Measurements from ENCODE around the gene GPR146. TPM values are rescaled to one million over a fixed set of nuclear protein-coding genes. Genes with fewer than 3 reads are reported as not detected.

GPR146 gene
- total and polyA plus RNA-seq, 10 donors, result 3.9 to 19.2 (median 10.1) TPM

- peak overlapping the region in 3 of 8 donors; percentile 28 to 61 (median 57) for H3K27ac ChIP-seq
- no peak for DNase-seq
- no peak overlapping the region for H3K4me3 ChIP-seq
- H3K36me3 ChIP-seq, result peaks cover 0 to 31% (median 8%) of the 10 kb centered on the region in 6 donors
- H3K9me3 ChIP-seq, result no peaks in the 10 kb centered on the region
- intact Hi-C loops (cut with DNase I; ENCODE audit: low total_unique reads), result no loop called here
- TF ChIP-seq CTCF (IDR thresholded peaks at IDR 0.05 in 8 of 11, conservative IDR thresholded peaks at IDR 0.05 in 3 of 11), result no peak
- no peak for TF ChIP-seq POLR2A (IDR thresholded peaks at IDR 0.05)
- TF ChIP-seq POLR2AphosphoS5 (IDR thresholded peaks at IDR 0.05), result no peak
- H3K27me3 ChIP-seq (replicated peaks in 1 of 7), result no peaks in the 10 kb centered on the region
- WGBS, 5 donors, result 95 to 97% (median 96%) methylated on average over 18 of the region's 18 CpGs
- peaks cover 5 to 52% (median 24%) of the 10 kb centered on the region in 6 donors for H3K4me1 ChIP-seq
Measured at GRCh38 chr7:1091644-1092027, 47.3 kb downstream of the GPR146 start.

GRCh38 chr7:1092161-1092632 lies 47.9 kb downstream of the GPR146 start:
- no peak overlapping the region for H3K27ac ChIP-seq
- DNase-seq, result no peak
- H3K27me3 ChIP-seq (replicated peaks in 1 of 7), result no peaks in the 10 kb centered on the region
- WGBS, 5 donors, result 94 to 97% (median 95%) methylated on average over 37 to 40 of the region's 40 CpGs
- no peak for TF ChIP-seq CTCF (IDR thresholded peaks at IDR 0.05 in 8 of 11, conservative IDR thresholded peaks at IDR 0.05 in 3 of 11)
- TF ChIP-seq POLR2A (IDR thresholded peaks at IDR 0.05), result no peak
- TF ChIP-seq POLR2AphosphoS5 (IDR thresholded peaks at IDR 0.05), result peak in 1 of 3 donors; percentile 6
- peaks cover 0 to 31% (median 8%) of the 10 kb centered on the region in 6 donors for H3K36me3 ChIP-seq
- peaks cover 0 to 50% (median 19%) of the 10 kb centered on the region in 6 donors for H3K4me1 ChIP-seq
- intact Hi-C loops (cut with DNase I; ENCODE audit: low total_unique reads), result no loop called here
- no peaks in the 10 kb centered on the region for H3K9me3 ChIP-seq
- H3K4me3 ChIP-seq, result no peak overlapping the region

DNA sequence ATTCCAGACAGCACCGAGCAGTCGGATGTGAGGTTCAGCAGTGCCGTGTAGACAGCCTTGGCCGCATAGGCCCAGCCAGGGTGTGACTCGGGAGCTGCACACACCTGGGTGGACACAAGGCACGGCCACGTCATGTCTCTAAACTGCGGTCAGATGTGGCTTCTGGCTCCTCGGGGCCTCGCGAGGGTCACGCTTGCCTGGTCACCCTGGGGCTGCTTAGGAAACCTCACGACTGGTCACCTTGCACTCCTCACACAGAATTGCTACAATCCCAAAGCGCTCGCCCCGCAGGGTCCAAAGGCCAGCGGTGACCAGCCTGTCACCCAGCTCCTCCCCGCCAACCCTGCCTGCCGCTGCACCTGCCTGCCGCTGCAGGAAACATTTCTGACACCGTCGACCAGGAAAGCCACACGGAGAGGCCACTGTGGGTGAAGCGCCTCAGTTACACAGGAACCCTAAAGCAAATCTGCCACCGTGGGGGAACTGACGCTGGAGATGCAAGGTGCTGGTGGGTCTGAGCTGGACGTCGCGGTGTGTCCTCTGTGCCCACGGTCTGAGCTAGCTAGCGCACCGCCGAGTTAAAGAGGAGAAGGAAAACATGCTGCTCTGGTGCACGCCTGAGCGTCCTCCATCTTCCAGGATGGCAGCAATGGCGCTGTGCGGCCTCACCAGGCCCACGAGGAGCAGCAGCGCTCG lies 48.6 kb downstream of the GPR146 start:
- 92 to 95% (median 93%) methylated on average over 21 to 40 of the region's 40 CpGs for WGBS, 5 donors

More for the DNA sequence above, 48.6 kb downstream of the GPR146 start:
- Histone ChIP-seq H3K27ac (no peak overlapping the region), H3K9me3 (no peaks in the 10 kb centered on the region), H3K36me3 (peaks cover 0 to 31% (median 8%) of the 10 kb centered on the region in 6 donors), H3K4me1 (peaks cover 0 to 43% (median 11%) of the 10 kb centered on the region in 6 donors), H3K4me3 (no peak overlapping the region), H3K27me3 (replicated peaks in 1 of 7) (no peaks in the 10 kb centered on the region)
- no peak for TF ChIP-seq CTCF (IDR thresholded peaks at IDR 0.05 in 8 of 11, conservative IDR thresholded peaks at IDR 0.05 in 3 of 11)
- TF ChIP-seq POLR2AphosphoS5 (IDR thresholded peaks at IDR 0.05), result no peak
- no peak for TF ChIP-seq POLR2A (IDR thresholded peaks at IDR 0.05)
- intact Hi-C loops (cut with DNase I; ENCODE audit: low total_unique reads), result no loop called here
- no peak for DNase-seq
